Measurements from ENCODE around the gene CROCC2. TPM values are rescaled to one million over a fixed set of nuclear protein-coding genes. Genes with fewer than 3 reads are reported as not detected.

Gene CROCC2
- total RNA-seq, 1 experiment from 2014 or later, result not detected

GRCh38 chr2:241033994-241034393 is 127.9 kb downstream of the CROCC2 start (continued):
- no peak for TF ChIP-seq MAX (IDR thresholded peaks at IDR 0.05)
- TF ChIP-seq ZFX (IDR thresholded peaks at IDR 0.05), result no peak

GRCh38 chr2:241034490-241035141 is 128.5 kb downstream of the CROCC2 start:
- Histone ChIP-seq H2AFZ (ENCODE audit: low read depth, low read length, poor library complexity, severe bottlenecking) (no peak overlapping the region), H3K9me2 (ENCODE audit: insufficient read depth) (no peaks in the 10 kb centered on the region), H4K20me1 (ENCODE audit: insufficient read depth) (no peaks in the 10 kb centered on the region), H3K4me2 (ENCODE audit: low read length) (no peak overlapping the region), H3K27me3 (ENCODE audit: insufficient read depth, low read length) (no peaks in the 10 kb centered on the region), H3K27ac (ENCODE audit: low read depth, low read length) (no peak overlapping the region), H3K9me3 (ENCODE audit: control insufficient read depth in 1 of 2, insufficient read depth in 1 of 2, low read depth in 1 of 2, low read length in 2 of 2) (no peaks in the 10 kb centered on the region), H3K79me2 (ENCODE audit: insufficient read depth, low read length) (no peaks in the 10 kb centered on the region), H3K4me1 (ENCODE audit: control insufficient read depth in 1 of 2, insufficient read depth in 2 of 2, low read length in 2 of 2) (no peaks in the 10 kb centered on the region), H3K9ac (ENCODE audit: low read length) (no peak overlapping the region), H3K4me3 (replicated peaks in 1 of 2; ENCODE audit: low read depth in 1 of 2, low read length in 2 of 2) (no peak overlapping the region), H3K36me3 (ENCODE audit: control insufficient read depth in 1 of 2, insufficient read depth in 2 of 2, low read length in 2 of 2) (no peaks in the 10 kb centered on the region)
- ATAC-seq (no peak), DNase-seq (ENCODE audit: low read depth, low spot score) (no peak)
- POLR2A ChIA-PET, result no interaction called here
- RAD21 ChIA-PET (ENCODE audit: low non-redundant PET in 1 of 2, low total read pairs in 2 of 2, uncharacterized antibody in 2 of 2, unreplicated experiment in 2 of 2), result no interaction called here
- CTCF ChIA-PET, result no interaction called here
- intact Hi-C loops (cut with micrococcal nuclease), result no loop called here
- no TSS peak for BruUV-seq (replicated peaks)
- TF ChIP-seq ZFX (IDR thresholded peaks at IDR 0.05) (no peak), ZNF274 (IDR thresholded peaks at IDR 0.05; ENCODE audit: low read depth, low read length) (no peak), CEBPB (IDR thresholded peaks at IDR 0.05; ENCODE audit: low read depth) (no peak), CTCF (IDR thresholded peaks at IDR 0.05 in 2 of 3, conservative IDR thresholded peaks at IDR 0.05 in 1 of 3; ENCODE audit: borderline replicate concordance in 1 of 3, insufficient read depth in 1 of 3, low read depth in 2 of 3, low read length in 2 of 3) (no peak), SP1 (IDR thresholded peaks at IDR 0.05; ENCODE audit: low read depth) (no peak), FOSL1 (IDR thresholded peaks at IDR 0.05; ENCODE audit: low read depth) (no peak), ZBTB33 (IDR thresholded peaks at IDR 0.05; ENCODE audit: extremely low read depth, insufficient replicate concordance, low read length) (no peak), REST (IDR thresholded peaks at IDR 0.05; ENCODE audit: low read depth) (no peak), SRF (IDR thresholded peaks at IDR 0.05; ENCODE audit: low read depth) (no peak), EGR1 (IDR thresholded peaks at IDR 0.05; ENCODE audit: low read depth) (no peak), SIN3A (IDR thresholded peaks at IDR 0.05; ENCODE audit: low read depth) (no peak), RAD21 (IDR thresholded peaks at IDR 0.05; ENCODE audit: low read depth) (no peak), EZH2phosphoT487 (IDR thresholded peaks at IDR 0.05; ENCODE audit: borderline replicate concordance) (no peak), EZH2 (IDR thresholded peaks at IDR 0.05) (no peak), ELF1 (IDR thresholded peaks at IDR 0.05; ENCODE audit: borderline replicate concordance, low read depth) (no peak), JUND (IDR thresholded peaks at IDR 0.05) (no peak), POLR2A (IDR thresholded peaks at IDR 0.05; ENCODE audit: borderline replicate concordance, extremely low read depth, insufficient read depth, insufficient read length) (no peak), ATF3 (IDR thresholded peaks at IDR 0.05) (no peak), MAX (IDR thresholded peaks at IDR 0.05) (no peak)
